ENCODE measurements around the gene SMAP1.

Gene SMAP1

GRCh38 chr6:70684794-70685493 lies 17.3 kb downstream of the SMAP1 start:
- DNase-seq (ENCODE audit: low spot score): no peak

- no peak for DNase-seq (ENCODE audit: low spot score)
Measured at GRCh38 chr6:70685494-70686180, 18.0 kb downstream of the SMAP1 start.

GRCh38 chr6:70686548-70687133 lies 19.0 kb downstream of the SMAP1 start:
- peak; percentile 37 for DNase-seq (ENCODE audit: low spot score)

GRCh38 chr6:70693887-70694286 lies 26.2 kb downstream of the SMAP1 start:
- no peak for DNase-seq (ENCODE audit: low spot score)

- DNase-seq (ENCODE audit: low spot score): no peak
Measured at GRCh38 chr6:70694371-70694770, 26.7 kb downstream of the SMAP1 start.

GRCh38 chr6:70700922-70701876 lies 33.5 kb downstream of the SMAP1 start:
- no peak for DNase-seq (ENCODE audit: low spot score)

- DNase-seq (ENCODE audit: low spot score): no peak
Measured at GRCh38 chr6:70705772-70706171, 38.1 kb downstream of the SMAP1 start.

GRCh38 chr6:70706491-70707123 lies 38.9 kb downstream of the SMAP1 start:
- DNase-seq (ENCODE audit: low spot score): peak; percentile 38

- no peak for DNase-seq (ENCODE audit: low spot score)
Measured at GRCh38 chr6:70707893-70708292, 40.2 kb downstream of the SMAP1 start.

- no peak for DNase-seq (ENCODE audit: low spot score)
Measured at GRCh38 chr6:70708448-70708847, 40.8 kb downstream of the SMAP1 start.

GRCh38 chr6:70709826-70710225 lies 42.1 kb downstream of the SMAP1 start:
- DNase-seq (ENCODE audit: low spot score): peak; percentile 34

- no peak for DNase-seq (ENCODE audit: low spot score)
Measured at GRCh38 chr6:70714716-70715257, 47.1 kb downstream of the SMAP1 start.

- DNase-seq (ENCODE audit: low spot score): no peak
Measured at GRCh38 chr6:70717038-70717801, 49.5 kb downstream of the SMAP1 start.

GRCh38 chr6:70724524-70724923 lies 56.8 kb downstream of the SMAP1 start:
- DNase-seq (ENCODE audit: low spot score): no peak

GRCh38 chr6:70725817-70726415 lies 58.2 kb downstream of the SMAP1 start:
- peak; percentile 29 for DNase-seq (ENCODE audit: low spot score)

- no peak for DNase-seq (ENCODE audit: low spot score)
Measured at GRCh38 chr6:70734381-70734780, 66.7 kb downstream of the SMAP1 start.

- DNase-seq (ENCODE audit: low spot score): no peak
Measured at GRCh38 chr6:70734979-70735378, 67.3 kb downstream of the SMAP1 start.

GRCh38 chr6:70735513-70735912 lies 67.8 kb downstream of the SMAP1 start:
- DNase-seq (ENCODE audit: low spot score): no peak

- DNase-seq (ENCODE audit: low spot score): no peak
Measured at GRCh38 chr6:70738028-70738427, 70.3 kb downstream of the SMAP1 start.

GRCh38 chr6:70739534-70739933 lies 71.9 kb downstream of the SMAP1 start:
- DNase-seq (ENCODE audit: low spot score): no peak

All from GM03348 (cell line).